Cortex of kidney (tissue), 1 donor: ENCODE measurements around the gene LRIG1.

Experiments used
- DNase-seq: peaks from one replicate; lab custom pipeline; 2025; lab: John Stamatoyannopoulos, UW

The LRIG1 gene

GRCh38 chr3:66506154-66506553 is 5.3 kb upstream of the LRIG1 start:
- no peak for DNase-seq

- DNase-seq, result no peak
Measured at GRCh38 chr3:66504850-66505641, 4.2 kb upstream of the LRIG1 start.

- DNase-seq, result no peak
Measured at GRCh38 chr3:66502981-66503380, 2.2 kb upstream of the LRIG1 start.

- DNase-seq, result no peak
Measured at GRCh38 chr3:66502245-66502874, 1.5 kb upstream of the LRIG1 start.

- DNase-seq, result no peak
Measured at GRCh38 chr3:66501483-66502244, 842 bp upstream of the LRIG1 start.

GRCh38 chr3:66499881-66500575 is 794 bp downstream of the LRIG1 start:
- no peak for DNase-seq

- DNase-seq, result no peak
Measured at GRCh38 chr3:66498687-66499621, 1.9 kb downstream of the LRIG1 start.

GRCh38 chr3:66497985-66498671 is 2.7 kb downstream of the LRIG1 start:
- DNase-seq, result no peak

- DNase-seq, result no peak
Measured at GRCh38 chr3:66497288-66497984, 3.4 kb downstream of the LRIG1 start.

GRCh38 chr3:66496746-66497145 is 4.1 kb downstream of the LRIG1 start:
- DNase-seq, result no peak

- DNase-seq, result no peak
Measured at GRCh38 chr3:66496301-66496700, 4.5 kb downstream of the LRIG1 start.

- DNase-seq, result no peak
Measured at GRCh38 chr3:66495668-66496045, 5.2 kb downstream of the LRIG1 start.

GRCh38 chr3:66494959-66495667 is 5.7 kb downstream of the LRIG1 start:
- DNase-seq, result no peak

- DNase-seq, result no peak
Measured at GRCh38 chr3:66493458-66494099, 7.2 kb downstream of the LRIG1 start.

- no peak for DNase-seq
Measured at GRCh38 chr3:66492672-66493071, 8.2 kb downstream of the LRIG1 start.

GRCh38 chr3:66492071-66492470 is 8.8 kb downstream of the LRIG1 start:
- no peak for DNase-seq

- DNase-seq, result no peak
Measured at GRCh38 chr3:66490984-66491383, 9.8 kb downstream of the LRIG1 start.

- no peak for DNase-seq
Measured at GRCh38 chr3:66490214-66490613, 10.6 kb downstream of the LRIG1 start.

- no peak for DNase-seq
Measured at GRCh38 chr3:66489581-66489980, 11.2 kb downstream of the LRIG1 start.
